Hindlimb muscle (tissue), 1 donor: Measurements from ENCODE around the gene TBC1D9. TPM values are rescaled to one million over a fixed set of nuclear protein-coding genes. Genes with fewer than 3 reads are reported as not detected.
A peak's percentile ranks its signal among the peaks of the same experiment; 100 is the strongest.

Source experiments
- DNase-seq: peaks from one replicate; pipeline ENCODE4 v3.0.0-alpha.2; 2013
- polyA plus RNA-seq: library from polyadenylated mRNA; unstranded; fragments of 120-200 nt; gene quantifications from one replicate; pipeline ENCODE4 v1.2.1, GENCODE V29; 2013; ENCODE audit not compliant: insufficient read length

The TBC1D9 gene
- polyA plus RNA-seq, 1 donor = 15.8 TPM

GRCh38 chr4:140612357-140612756 is 143.8 kb downstream of the TBC1D9 start:
- no peak for DNase-seq

- DNase-seq = no peak
These were observed 144.3 kb downstream of the TBC1D9 start for GRCh38 chr4:140611854-140612253.

GRCh38 chr4:140609548-140610425 is 146.4 kb downstream of the TBC1D9 start:
- peak; percentile 38 for DNase-seq

GRCh38 chr4:140607852-140608251 is 148.3 kb downstream of the TBC1D9 start:
- no peak for DNase-seq

- no peak for DNase-seq
These were observed 151.6 kb downstream of the TBC1D9 start for GRCh38 chr4:140604544-140604943.

- no peak for DNase-seq
These were observed 152.9 kb downstream of the TBC1D9 start for GRCh38 chr4:140603286-140603685.

- DNase-seq = no peak
These were observed 153.5 kb downstream of the TBC1D9 start for GRCh38 chr4:140602714-140603113.

GRCh38 chr4:140600408-140600807 is 155.8 kb downstream of the TBC1D9 start:
- DNase-seq = no peak

- DNase-seq = no peak
These were observed 161.1 kb downstream of the TBC1D9 start for GRCh38 chr4:140595065-140595464.

GRCh38 chr4:140584439-140584838 is 171.7 kb downstream of the TBC1D9 start:
- DNase-seq = no peak

GRCh38 chr4:140581078-140581477 is 175.1 kb downstream of the TBC1D9 start:
- DNase-seq = no peak

- DNase-seq = no peak
These were observed 176.9 kb downstream of the TBC1D9 start for GRCh38 chr4:140579278-140579677.

GRCh38 chr4:140575489-140575888 is 180.7 kb downstream of the TBC1D9 start:
- DNase-seq = no peak

- no peak for DNase-seq
These were observed 184.6 kb downstream of the TBC1D9 start for GRCh38 chr4:140571620-140572019.

Other genes starting within 250 kb of the TBC1D9 start
- 17.2 TPM for gene ELMOD2, start 232.2 kb downstream of the TBC1D9 start, polyA plus RNA-seq
- gene UCP1, start 187.4 kb downstream of the TBC1D9 start, polyA plus RNA-seq = not detected